ENCODE data around the gene FHOD3. TPM values are rescaled to one million over a fixed set of nuclear protein-coding genes. Genes with fewer than 3 reads are reported as not detected.

The FHOD3 gene
- polyA plus RNA-seq, 3 donors, result 0.89 to 7.6 (median 2.9) TPM

DNA sequence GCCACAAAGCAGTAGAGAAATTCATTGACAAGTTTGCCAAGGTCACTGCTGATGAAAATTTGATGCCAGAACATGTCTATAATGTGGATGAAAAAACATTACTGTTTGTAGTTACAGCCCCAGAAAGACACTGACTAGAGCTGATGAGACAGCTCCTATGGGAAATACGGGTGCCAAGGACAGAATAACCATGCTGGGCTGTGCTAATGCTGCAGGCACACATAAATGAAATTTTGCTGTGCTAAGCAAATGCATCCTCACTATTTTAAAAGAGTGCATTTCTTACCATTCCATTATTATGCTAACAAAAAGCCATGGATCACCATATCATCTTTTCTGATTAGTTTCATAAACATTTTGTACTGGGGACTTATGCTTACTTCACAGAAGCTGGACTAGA, 208.2 kb downstream of the FHOD3 start:
- H3K27ac ChIP-seq (ENCODE audit: low read depth, low read length), result no peak overlapping the region
- 65 to 87% (median 74%) methylated on average over 1 of the region's 1 CpG for WGBS, 3 donors

DNA sequence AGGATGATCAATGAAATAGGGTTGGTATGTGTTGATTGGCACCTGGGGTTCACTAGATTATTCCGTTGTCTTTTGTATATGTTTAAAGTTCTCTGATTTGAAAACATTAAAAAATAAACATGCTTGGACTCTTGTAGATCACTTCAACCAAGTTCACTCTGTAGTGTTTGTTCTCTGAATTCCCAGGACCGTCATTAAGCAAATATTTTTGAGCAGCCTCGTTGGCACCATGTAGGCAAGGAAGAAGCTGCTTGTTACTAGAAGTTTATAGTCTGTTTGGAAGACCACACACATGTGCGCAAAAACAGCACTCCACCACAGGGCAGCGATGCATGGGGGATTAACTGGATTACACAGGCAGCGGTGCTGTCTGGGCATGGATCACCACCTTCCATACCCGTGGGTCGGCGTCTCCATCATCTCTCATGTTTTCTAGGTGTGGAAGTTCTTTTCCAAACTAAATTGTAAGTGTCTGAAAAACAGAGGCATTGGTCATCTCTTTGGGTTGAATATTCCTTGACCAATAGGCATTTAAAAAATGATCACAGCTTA, 212.2 kb downstream of the FHOD3 start:
- H3K27ac ChIP-seq (ENCODE audit: low read depth, low read length), result no peak overlapping the region
- 69 to 77% (median 73%) methylated on average over 9 of the region's 9 CpGs for WGBS, 3 donors

DNA sequence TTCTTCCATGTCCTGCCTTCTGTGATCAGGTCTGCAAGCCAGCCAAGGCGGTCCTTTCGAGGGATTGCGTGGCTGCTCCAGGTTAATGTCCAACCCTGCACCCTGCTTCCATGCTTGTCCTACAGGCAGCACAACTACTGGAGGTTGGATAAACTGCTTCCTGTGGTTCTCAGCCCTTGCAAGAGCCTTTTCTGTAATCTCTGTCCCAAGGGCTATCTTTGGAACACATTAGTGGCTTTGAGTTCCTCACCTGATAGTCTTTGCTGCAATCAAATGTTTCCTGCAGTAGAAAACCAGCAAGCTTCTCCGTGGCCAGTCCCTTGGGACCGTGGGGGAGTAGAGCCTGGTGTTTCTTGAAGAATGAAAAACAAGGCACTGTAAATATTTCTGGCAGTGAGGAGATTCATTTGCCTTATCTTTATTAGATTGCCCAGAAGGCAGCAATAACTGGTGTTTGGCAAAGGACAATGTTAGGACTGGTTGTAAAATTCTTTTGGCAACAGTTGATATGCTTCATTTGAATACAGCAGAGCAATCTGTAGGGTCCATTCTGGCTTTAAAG, 214.4 kb downstream of the FHOD3 start:
- H3K27ac ChIP-seq (ENCODE audit: low read depth, low read length), result no peak overlapping the region
- 61 to 63% (median 62%) methylated on average over 5 of the region's 5 CpGs for WGBS, 3 donors

DNA sequence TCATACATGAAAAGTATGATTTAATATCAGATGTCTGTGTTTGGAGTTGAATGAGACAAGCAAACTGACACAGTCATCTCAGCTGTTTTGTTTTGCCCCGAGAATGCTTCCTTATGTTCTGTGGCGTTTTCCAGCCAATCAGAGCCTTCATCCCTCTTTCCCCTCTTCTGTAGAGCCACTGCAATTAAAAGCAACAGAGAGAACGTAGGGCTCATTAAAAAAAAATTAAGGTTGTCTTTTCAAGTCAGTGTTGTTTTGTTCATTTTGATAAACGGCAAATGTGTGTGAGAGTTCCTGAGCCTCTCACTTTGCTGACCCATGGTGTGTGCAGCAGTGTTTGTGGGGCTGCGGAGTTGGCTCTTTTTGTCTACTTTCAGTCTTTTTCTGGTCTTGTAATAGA, 216.0 kb downstream of the FHOD3 start:
- 50 to 58% (median 52%) methylated on average over 5 of the region's 5 CpGs for WGBS, 3 donors
- no peak overlapping the region for H3K27ac ChIP-seq (ENCODE audit: low read depth, low read length)

DNA sequence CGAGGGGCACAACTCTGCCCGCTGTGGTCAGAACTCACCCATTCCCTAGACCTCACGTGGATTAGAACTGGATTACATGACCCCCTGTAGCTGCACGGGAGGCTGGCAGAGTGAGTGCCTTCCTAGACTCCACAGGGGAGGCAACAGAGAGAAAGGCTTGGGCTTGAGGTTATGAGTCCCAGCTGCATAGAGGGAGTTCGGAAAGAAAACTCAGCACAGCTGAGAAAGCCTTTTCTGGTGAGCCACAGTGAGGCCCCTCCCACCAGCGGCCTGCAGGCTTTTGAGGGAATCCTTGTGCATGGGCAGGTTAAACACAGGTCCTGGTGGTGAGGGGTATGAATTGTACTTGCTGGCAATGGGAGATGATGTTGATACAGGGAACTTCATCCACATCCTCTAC, 217.3 kb downstream of the FHOD3 start:
- 87 to 94% (median 87%) methylated on average over 6 of the region's 6 CpGs for WGBS, 3 donors
- no peak overlapping the region for H3K27ac ChIP-seq (ENCODE audit: low read depth, low read length)

DNA sequence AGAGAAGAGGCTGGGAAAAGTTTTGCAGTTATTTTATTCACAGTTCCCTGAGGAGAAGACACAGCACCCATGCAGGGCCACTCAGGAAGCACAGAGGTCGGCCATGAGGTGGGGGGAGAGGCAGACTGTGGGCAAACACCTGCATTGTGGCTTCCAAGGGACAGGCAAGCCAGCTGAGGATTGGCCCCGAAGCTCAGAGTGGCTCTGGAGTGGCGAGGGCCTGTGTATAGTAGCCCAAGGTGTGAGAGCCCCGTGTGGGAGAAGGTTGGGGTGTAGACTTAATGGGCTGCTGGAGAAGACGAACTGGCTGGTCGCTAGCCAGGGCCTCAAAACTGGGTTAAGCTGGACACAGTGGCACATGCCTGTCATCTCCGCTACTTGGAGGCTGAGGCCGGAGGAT, 218.7 kb downstream of the FHOD3 start:
- WGBS, 3 donors, result 82 to 88% (median 85%) methylated on average over 8 of the region's 8 CpGs
- H3K27ac ChIP-seq (ENCODE audit: low read depth, low read length), result no peak overlapping the region

DNA sequence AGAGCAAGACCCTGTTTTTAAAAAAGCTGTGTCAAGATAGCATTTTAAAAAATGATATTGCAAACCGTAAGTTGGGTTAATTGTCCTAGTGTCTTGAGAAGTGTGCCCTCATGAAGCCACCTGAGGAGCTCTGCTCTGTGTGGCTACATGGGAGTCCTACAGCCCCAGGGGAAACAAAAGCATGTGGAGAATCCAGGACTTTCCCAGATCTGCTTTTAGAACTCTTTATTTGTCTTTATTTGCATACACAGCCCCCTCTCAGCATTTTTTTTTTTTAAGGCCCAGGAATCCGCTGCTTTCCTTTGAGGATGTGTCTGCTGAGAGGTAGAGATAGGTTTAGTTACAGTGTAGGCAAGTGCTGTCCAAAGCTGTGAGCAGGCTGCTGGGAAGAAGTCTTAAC, 219.2 kb downstream of the FHOD3 start:
- H3K27ac ChIP-seq (ENCODE audit: low read depth, low read length), result no peak overlapping the region
- WGBS, 3 donors, result 88 to 93% (median 89%) methylated on average over 2 of the region's 2 CpGs

DNA sequence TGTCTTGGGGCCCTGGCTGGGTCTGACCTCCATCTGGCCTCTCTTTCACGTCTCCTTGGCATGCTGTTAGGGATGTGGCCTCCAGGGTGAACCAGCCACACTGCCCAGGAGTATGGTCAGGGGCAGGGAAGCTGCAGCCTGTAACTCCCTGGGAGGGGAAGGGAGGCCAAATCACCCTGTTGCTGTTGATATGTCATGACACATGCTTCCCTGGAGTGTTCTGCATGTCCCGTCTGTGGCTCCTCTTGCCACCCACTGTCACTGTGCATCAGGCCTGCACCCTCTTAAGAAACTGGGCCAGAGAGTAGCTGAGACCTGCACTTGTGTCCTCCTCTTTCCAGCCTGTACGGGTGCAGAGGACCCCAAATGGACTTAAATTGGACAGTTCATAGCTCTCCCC, 221.3 kb downstream of the FHOD3 start:
- no peak overlapping the region for H3K27ac ChIP-seq (ENCODE audit: low read depth, low read length)
- WGBS, 3 donors, result 54 to 89% (median 70%) methylated on average over 3 of the region's 3 CpGs

DNA sequence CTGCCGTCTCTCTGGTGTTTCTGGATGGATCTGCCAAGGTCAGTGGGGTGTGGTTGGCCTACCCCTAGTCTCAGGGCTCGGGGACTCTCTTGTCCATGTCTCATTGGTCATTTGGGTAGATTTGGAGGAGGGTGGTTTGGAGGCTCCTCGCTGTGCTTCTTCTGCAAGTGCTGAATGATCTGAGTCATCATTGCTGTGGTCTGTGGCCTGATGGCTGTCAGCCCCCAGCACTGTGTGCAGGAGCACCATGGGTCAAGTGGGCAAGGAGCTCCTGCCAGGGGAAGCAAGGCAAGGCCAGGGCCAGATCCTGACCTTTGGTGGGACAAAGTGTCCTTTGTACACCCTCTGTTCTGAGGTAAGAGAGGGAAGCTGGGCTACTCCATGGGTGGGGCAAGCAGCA, 221.8 kb downstream of the FHOD3 start:
- WGBS, 3 donors, result 72 to 90% (median 79%) methylated on average over 3 of the region's 3 CpGs
- H3K27ac ChIP-seq (ENCODE audit: low read depth, low read length), result no peak overlapping the region

DNA sequence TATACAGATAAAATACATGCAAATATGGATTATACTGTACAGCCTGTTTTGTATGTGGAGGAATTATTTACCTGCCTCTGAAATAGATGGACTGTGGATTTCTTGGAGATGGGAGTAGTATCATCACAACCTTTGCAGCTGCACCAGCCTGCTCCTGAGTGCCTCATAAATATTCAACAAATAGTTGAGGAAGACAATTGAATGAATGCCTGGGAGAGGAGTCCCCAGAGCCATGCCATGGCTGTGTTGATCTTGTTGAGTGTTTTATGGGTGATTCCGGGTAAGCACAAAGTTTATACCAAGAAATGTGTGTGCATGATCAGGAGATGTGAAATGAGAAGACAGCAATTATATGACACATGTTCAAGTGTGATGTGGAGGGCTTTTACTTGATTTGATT, 225.0 kb downstream of the FHOD3 start:
- no peak overlapping the region for H3K27ac ChIP-seq (ENCODE audit: low read depth, low read length)
- WGBS, 3 donors, result 84 to 91% (median 85%) methylated on average over 1 of the region's 1 CpG

DNA sequence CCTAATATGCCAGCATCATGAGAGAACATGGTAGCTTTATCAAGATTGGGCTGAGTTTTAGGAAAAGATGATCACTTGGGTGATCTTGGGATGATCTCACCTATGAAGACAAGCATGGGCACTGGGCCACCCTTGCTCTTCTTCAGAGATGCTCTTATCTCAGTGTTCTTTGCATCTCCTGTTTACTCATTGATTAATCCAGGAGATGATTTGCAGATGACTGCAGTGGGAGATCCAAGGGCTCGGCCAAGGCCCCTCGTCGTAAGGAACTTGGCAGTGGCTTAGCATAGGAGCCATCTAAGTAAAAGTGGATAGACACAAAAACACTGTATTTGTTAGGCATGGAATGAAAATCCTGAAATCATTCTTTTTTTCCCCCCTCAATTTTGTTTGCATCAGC, 228.4 kb downstream of the FHOD3 start:
- no peak overlapping the region for H3K27ac ChIP-seq (ENCODE audit: low read depth, low read length)
- WGBS, 3 donors, result 83 to 94% (median 91%) methylated on average over 3 of the region's 3 CpGs

DNA sequence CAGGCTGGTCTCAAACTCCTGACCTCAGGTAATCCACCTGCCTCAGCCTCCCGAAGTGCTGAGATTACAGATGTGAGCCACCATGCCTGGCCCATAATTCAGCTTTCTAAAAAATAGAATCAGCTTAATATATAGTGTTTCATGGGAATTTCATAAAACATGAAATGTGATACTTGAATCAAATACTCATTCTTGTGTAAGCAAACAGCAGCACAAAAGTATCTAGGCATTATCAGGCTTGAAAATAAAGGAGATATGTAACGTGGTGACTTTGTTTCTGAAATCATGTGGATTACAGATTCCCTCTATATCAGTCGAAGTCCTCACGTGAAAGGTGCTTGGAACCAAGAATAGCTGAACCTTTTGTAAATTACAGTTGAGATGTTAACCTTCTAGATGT, 229.1 kb downstream of the FHOD3 start:
- WGBS, 3 donors, result 82 to 86% (median 83%) methylated on average over 4 of the region's 4 CpGs
- no peak overlapping the region for H3K27ac ChIP-seq (ENCODE audit: low read depth, low read length)

DNA sequence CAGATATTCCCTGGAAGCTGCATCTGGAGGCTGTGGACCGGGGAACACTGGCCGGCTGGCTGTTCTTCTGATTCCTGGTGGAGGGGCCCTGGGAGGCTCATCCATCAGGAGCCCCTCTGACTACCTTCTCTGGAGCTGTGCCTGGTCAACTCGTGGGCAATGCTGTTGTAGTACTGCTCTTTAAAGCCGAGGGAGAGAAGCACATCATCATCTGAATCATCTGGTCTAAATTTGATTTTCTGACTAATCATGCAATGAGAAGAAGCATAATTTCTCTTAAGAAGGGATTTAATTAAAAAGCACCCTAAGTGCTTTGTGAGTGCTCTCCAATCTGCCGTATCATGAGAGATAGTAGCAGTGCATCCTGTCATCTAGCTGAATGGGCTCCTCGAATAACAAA, 229.5 kb downstream of the FHOD3 start:
- H3K27ac ChIP-seq (ENCODE audit: low read depth, low read length), result no peak overlapping the region
- 81 to 85% (median 82%) methylated on average over 6 of the region's 6 CpGs for WGBS, 3 donors

DNA sequence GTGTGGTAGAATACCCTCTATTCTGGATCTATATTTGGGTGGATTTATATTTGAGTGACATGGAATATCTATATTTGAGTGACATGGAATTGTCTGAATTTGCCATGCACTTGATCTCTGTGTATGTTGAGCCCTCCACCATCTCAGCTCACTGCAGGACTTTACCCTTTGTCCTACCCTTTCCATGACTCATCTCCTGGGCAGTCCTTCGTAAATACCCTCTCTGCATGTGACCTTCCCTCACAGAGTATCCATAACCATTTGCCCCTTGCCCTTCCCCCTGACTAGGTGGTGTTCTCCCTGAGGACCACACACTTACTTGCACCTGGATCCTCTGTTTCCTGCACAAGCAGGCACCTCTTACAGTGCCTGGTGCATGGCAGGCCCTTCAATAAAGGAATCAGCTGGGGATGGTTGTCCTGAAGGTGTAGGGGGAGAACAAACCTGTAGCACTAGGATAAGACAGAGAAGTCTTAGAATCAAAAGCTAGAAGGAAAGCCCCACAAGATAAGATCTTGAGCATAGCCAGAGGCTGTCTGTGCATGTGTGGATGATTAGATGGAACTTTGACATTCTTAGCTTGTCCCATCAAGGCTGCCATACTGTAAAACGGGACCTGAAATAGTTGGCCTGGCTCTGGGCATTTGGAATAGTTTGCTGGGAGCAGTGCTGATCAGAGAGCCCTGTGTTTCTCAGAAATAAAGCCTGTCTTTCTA, 230.4 kb downstream of the FHOD3 start:
- 58 to 77% (median 71%) methylated on average over 2 of the region's 2 CpGs for WGBS, 3 donors
- H3K27ac ChIP-seq (ENCODE audit: low read depth, low read length), result no peak overlapping the region

DNA sequence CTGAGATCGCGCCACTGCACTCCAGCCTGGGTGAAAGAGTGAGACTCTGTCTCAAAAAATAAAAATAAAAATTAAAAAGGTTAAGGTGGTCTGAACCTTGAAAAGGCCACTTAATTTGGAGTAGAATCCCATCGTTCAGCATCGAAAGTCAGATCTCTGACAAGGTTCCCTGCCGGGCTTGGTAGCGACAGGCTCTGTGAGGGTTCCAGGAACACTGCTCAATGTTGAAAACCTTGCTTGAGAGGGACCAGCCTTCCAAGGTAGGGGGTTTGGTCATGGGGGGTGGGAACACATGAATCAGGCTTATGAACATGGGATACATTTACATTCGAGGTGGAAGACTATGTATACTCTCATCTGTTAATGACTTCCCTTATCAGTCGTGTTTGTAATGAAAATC, 232.2 kb downstream of the FHOD3 start:
- WGBS, 3 donors, result 91 to 92% (median 91%) methylated on average over 8 of the region's 8 CpGs
- H3K27ac ChIP-seq (ENCODE audit: low read depth, low read length), result no peak overlapping the region

DNA sequence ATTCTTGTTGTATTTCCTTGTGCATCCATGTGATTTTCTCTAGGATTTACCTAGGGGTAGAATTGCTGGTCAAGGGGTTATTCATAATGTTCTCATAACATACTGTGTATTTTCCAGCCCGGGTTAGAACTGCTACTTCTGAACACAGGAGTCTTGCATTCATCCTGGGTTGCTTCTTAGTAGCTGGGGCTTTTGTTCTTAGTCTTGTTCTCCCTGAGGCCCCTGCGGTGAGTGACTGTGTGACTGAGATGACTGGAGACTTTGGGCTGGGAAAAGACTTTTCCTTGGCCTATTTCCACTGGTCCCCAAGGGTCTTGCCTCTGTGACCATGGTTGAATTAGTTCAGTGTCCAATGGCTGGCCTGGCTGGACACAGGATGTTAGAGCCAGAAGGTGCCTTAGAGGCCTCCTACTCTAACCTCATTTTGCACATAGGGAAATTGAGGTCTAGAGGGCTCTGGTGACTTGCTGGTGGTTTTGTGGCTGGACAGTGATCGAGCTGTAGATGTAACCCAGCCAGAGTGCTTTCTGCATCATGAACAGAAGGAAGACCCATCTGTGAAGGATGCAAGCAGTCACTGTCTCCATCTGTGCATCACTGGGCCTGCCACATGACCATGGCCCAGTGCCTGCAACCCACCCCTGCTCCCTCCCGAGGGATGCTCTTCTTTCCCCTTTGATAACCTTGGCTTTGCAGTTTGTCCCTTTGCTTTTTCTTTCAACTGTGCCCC, 233.3 kb downstream of the FHOD3 start:
- no peak overlapping the region for H3K27ac ChIP-seq (ENCODE audit: low read depth, low read length)
- WGBS, 3 donors, result 72 to 76% (median 74%) methylated on average over 4 of the region's 4 CpGs

DNA sequence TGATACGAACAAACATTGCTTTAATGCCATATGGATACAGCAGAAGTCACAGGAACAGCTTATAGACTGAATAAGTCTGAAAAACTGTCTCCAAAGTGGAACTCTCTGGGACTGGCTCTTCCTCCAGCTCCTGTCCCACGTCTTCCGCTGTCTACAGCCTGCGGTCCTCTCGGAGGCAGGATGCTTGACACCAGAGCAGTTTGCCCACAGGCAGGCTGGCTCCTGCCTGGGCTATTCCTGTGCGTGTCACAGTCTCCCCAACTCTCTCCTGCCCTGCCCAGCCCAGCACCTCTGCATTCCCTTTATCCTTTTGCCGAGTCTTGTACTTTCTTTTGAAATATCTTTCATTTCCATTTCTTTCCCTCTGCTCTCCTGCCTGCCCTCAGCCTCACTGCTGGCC, 234.1 kb downstream of the FHOD3 start:
- 91 to 98% (median 93%) methylated on average over 7 of the region's 7 CpGs for WGBS, 3 donors
- H3K27ac ChIP-seq (ENCODE audit: low read depth, low read length), result no peak overlapping the region

DNA sequence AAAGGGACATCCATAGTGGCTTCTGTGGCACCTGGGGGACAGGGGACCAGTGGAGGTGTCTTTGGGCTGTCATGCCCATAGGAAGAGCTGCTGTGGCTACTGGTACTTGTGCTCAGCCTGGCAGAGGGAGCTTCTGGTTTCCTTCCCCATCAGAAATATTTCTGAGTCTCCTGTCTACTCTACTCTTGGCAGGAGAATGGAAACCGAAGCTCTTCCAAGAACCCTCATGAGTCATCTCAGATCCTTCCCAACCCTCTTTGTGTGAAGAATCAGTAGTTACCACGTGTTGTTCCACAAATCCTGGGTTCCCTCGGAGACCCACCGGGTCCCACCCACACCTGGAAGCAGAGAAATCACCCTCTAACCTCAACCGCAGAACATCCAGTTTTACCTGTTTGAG, 234.9 kb downstream of the FHOD3 start:
- 76 to 88% (median 86%) methylated on average over 5 of the region's 5 CpGs for WGBS, 3 donors

DNA sequence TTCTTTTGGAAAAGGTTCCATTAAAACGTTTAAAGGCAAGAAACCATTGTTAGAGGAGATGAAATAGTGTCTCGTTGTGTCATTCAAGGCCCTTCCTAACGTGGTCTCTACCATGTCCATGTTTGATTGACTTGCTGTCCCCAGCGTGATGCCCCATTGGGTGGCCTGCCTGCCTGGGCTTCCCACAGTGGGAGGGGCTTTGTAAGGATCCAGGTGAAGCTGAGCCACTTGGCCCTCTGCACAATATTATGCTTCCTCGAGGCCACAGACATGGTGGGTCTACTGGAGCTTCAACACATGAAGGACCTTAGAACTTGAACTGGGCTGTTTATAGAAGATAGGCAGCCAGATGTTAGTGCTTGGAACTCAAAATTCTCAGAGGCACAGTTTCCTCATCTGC, 235.3 kb downstream of the FHOD3 start:
- H3K27ac ChIP-seq (ENCODE audit: low read depth, low read length), result no peak overlapping the region
- 77 to 82% (median 81%) methylated on average over 5 of the region's 5 CpGs for WGBS, 3 donors

More for the DNA sequence above, 234.9 kb downstream of the FHOD3 start:
- no peak overlapping the region for H3K27ac ChIP-seq (ENCODE audit: low read depth, low read length)

All from adipose tissue (tissue), 3 donors.